ENCODE results near the gene CIDEB. TPM values are rescaled to one million over a fixed set of nuclear protein-coding genes. Genes with fewer than 3 reads are reported as not detected.
A peak's percentile ranks its signal among the peaks of the same experiment; 100 is the strongest.

Gene CIDEB
- total and polyA plus RNA-seq, 9 of the 15 experiments (the other 6 are each of a cell fraction or from before 2014, with no cell fraction given): 0.03 to 0.35 (median 0.09) TPM; not detected in 3

GRCh38 chr14:24310646-24311604 is 3.1 kb upstream of the CIDEB start, which contains the start of gene LTB4R:
Gene LTB4R (plus strand): TSS chr14:24311502. CDS start chr14:24315652, 4,150 bp downstream.
- H3K4me2 ChIP-seq (ENCODE audit: insufficient read depth, low read length): no peak within 1 kb of the TSS
- H3K4me1 ChIP-seq (replicated peaks in 1 of 2; ENCODE audit: control insufficient read depth in 2 of 2, insufficient read depth in 2 of 2, low read length in 2 of 2): peaks cover 8 to 11% of the 10 kb centered on the region in 2 experiments; a peak in 4 of 5 replicates
- no peak within 1 kb of the TSS for H3K9ac ChIP-seq (ENCODE audit: insufficient read depth in 1 of 2, low read depth in 2 of 2, low read length in 2 of 2)
- H3K27ac ChIP-seq (ENCODE audit: extremely low read depth, low read depth, low read length): no peak within 1 kb of the TSS
- intact Hi-C loops (cut with micrococcal nuclease) (no loop called here), in situ Hi-C loops (cut with MboI) (no loop called here)
- FAIRE-seq (no peak), ATAC-seq (no peak), DNase-seq (ENCODE audit: extremely low read depth in 1 of 4, low spot score in 3 of 4) (no peak)
- TF ChIP-seq ZBTB33 (CRISPR knock-in tag; IDR thresholded peaks at IDR 0.05): peak; percentile 92
- TF ChIP-seq, protein P1, sequence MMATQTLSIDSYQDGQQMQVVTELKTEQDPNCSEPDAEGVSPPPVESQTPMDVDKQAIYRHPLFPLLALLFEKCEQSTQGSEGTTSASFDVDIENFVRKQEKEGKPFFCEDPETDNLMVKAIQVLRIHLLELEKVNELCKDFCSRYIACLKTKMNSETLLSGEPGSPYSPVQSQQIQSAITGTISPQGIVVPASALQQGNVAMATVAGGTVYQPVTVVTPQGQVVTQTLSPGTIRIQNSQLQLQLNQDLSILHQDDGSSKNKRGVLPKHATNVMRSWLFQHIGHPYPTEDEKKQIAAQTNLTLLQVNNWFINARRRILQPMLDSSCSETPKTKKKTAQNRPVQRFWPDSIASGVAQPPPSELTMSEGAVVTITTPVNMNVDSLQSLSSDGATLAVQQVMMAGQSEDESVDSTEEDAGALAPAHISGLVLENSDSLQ (IDR thresholded peaks at IDR 0.05): no peak
- POLR2A ChIA-PET: interaction anchor here (0.6 kb wide), 1 partner anchor 165 kb away, joined by 4 read pairs; no protein-coding TSS in a partner anchor
- H2AFZ ChIP-seq (ENCODE audit: low read depth, low read length): no peak within 1 kb of the TSS
- H3K27me3 ChIP-seq (ENCODE audit: control insufficient read depth in 2 of 2, insufficient read depth in 2 of 2, low read length in 2 of 2): no peaks in the 10 kb centered on the region
- no TSS peak for BruUV-seq (replicated peaks)
- no peaks in the 10 kb centered on the region for H4K20me1 ChIP-seq (replicated peaks; ENCODE audit: control insufficient read depth, insufficient read depth, low read length)
- no peak within 1 kb of the TSS for H3K4me3 ChIP-seq
- no peaks in the 10 kb centered on the region for H3K79me2 ChIP-seq (ENCODE audit: control insufficient read depth, insufficient read depth, low read length)
- WGBS (ENCODE audit: insufficient coverage, low coverage, missing lambda C conversion rate): 97% methylated on average over 42 of the region's 99 CpGs
- no peaks in the 10 kb centered on the region for H3K9me3 ChIP-seq (replicated peaks; ENCODE audit: control insufficient read depth, insufficient read depth, low read depth, low read length)
- no peaks in the 10 kb centered on the region for H3K9me1 ChIP-seq (ENCODE audit: control insufficient read depth, insufficient read depth, low read length)
- CTCF ChIA-PET (ENCODE audit: low intra/inter-chr PET ratio): no interaction called here
- peaks cover 39% of the 10 kb centered on the region; the same call in 2 of the 3 replicates for H3K36me3 ChIP-seq (ENCODE audit: control insufficient read depth, insufficient read depth, low read length)

Measured in K562 (cell line).